ENCODE measurements around the gene KCP.
A peak's percentile ranks its signal among the peaks of the same experiment; 100 is the strongest.

Gene KCP

DNA sequence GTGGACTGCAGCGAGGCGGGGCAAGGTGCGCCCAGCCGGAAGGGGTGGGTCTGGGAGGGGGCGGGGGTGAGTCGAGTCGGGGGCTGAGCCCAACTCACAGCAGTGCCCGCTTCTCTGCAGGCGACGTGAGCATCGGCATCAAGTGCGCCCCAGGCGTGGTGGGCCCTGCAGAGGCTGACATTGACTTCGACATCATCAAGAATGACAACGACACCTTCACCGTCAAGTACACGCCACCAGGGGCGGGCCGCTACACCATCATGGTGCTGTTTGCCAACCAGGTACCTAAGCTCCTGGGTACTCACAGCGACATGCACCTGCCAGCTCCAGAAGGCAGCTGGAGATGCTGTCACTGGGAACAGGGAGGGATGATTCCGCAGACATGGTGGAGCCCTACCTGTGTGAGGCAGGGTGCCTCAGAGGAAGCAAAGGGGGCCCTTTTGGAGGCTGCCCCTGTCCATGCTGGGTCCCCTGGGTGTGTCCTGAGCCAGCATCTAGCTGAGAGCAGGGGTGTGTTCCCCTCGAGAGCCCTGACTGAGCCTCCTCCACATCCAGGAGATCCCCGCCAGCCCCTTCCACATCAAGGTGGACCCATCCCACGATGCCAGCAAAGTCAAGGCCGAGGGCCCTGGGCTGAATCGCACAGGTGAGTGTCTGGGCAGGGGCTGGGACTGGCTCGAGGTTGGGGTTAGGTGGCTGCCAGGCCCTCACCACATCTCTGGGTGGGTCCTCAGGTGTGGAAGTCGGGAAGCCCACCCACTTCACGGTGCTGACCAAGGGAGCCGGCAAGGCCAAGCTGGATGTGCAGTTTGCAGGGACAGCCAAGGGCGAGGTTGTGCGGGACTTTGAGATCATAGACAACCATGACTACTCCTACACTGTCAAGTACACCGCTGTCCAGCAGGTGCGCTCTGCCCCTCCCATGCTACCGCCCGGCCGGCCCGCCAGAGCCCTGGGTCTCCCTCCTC, 67.6 kb downstream of the KCP start:
- DNase-seq (ENCODE audit: low read depth in 2 of 3, low spot score in 2 of 3), result no peak

DNA sequence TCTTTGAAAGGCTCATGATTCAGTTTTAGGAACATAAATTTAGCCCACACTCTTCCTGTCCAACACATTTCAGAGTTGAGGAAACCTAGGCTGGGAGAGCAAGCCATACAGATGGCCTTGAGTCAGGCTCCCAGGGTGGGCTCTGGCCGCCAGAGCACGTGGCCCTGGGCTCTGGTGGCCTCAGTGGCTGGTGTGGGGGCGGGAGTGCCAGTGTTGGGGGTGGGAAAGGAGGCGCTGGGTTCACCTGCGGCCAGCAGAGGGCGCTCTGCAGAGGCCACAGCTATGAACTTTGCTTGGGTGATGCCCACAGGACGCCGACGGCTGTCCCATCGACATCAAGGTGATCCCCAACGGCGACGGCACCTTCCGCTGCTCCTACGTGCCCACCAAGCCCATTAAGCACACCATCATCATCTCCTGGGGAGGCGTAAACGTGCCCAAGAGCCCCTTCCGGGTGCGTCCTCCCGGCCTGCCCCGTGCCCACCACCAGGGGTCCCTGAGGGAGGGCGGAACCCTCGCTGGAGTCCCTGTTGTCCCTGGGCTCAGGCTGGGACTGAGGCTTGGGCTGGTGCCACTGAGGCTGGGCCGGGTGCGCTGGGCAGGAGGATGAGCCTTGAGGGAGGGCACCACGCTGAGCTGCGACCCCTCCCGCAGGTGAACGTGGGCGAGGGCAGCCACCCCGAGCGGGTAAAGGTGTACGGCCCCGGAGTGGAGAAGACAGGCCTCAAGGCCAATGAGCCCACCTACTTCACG, 68.4 kb downstream of the KCP start:
- peak in 1 of 3 experiments; percentile 53 for DNase-seq (ENCODE audit: low read depth in 2 of 3, low spot score in 2 of 3)

DNA sequence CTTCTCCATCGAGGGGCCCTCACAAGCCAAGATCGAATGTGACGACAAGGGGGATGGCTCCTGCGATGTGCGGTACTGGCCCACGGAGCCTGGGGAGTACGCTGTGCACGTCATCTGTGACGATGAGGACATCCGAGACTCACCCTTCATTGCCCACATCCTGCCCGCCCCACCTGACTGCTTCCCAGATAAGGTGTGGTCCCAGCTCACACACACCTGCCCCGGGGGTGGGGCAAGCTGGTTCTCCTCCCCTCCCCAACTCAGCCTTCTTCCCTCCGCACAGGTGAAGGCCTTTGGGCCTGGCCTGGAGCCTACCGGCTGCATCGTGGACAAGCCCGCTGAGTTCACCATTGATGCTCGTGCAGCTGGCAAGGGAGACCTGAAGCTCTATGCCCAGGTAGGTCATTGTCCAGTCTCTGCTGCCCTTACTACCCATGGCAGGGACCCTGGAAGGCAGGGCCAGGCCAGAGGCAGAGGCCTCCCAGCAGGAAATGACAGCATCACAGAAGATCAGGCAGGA, 69.3 kb downstream of the KCP start:
- no peak for DNase-seq (ENCODE audit: low read depth in 2 of 3, low spot score in 2 of 3)

DNA sequence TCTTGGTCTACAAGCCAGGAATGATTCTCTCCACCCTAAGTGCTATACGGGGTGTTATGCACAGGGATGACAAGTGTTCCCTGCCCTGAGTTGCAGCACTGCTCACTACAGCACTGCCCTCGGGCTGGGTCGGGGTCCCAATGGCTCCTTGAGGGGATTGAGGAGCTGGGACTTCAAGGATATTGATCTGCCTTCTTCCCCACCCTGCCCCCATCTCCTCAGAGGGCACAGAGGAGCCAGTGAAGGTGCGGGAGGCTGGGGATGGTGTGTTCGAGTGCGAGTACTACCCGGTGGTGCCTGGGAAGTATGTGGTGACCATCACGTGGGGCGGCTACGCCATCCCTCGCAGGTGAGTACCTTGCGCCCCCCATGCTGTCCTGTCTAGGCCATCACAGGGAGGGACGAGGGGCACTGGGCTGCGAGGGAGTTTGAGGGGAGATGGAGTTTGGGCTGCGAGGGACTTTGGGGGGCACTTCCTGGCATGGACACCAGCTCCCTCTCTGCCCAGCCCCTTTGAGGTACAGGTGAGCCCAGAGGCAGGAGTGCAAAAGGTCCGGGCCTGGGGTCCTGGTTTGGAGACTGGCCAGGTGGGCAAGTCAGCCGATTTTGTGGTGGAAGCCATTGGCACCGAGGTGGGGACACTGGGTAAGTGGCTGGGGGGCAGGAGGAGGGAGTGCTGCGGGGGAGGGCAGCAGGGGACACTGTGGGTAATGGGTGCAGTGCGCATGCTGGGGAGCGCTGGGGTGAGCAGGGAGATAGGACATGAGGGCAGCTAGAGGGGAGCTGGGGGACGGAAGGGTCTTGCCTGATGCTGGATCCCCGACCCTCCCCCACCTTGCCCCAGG, 70.0 kb downstream of the KCP start:
- DNase-seq (ENCODE audit: low read depth in 2 of 3, low spot score in 2 of 3), result no peak

DNA sequence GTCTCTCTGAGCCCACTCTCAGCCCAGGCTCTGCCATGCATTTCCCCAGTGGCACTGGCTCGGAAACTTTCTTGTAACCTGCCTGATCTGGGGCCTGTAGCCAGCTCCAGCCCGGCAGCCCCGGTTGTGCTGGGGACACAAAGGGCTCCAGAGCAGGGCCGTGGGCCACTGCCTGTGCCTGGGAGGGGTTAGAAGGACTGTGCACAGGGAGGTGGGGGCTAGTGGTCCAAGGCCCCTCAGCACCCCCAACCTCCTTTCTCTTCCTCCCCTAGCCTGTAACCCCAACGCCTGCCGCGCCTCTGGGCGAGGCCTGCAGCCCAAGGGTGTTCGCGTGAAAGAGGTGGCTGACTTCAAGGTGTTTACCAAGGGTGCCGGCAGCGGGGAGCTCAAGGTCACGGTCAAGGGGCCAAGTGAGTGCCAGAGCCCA, 70.7 kb downstream of the KCP start:
- no peak for DNase-seq (ENCODE audit: low read depth in 2 of 3, low spot score in 2 of 3)

DNA sequence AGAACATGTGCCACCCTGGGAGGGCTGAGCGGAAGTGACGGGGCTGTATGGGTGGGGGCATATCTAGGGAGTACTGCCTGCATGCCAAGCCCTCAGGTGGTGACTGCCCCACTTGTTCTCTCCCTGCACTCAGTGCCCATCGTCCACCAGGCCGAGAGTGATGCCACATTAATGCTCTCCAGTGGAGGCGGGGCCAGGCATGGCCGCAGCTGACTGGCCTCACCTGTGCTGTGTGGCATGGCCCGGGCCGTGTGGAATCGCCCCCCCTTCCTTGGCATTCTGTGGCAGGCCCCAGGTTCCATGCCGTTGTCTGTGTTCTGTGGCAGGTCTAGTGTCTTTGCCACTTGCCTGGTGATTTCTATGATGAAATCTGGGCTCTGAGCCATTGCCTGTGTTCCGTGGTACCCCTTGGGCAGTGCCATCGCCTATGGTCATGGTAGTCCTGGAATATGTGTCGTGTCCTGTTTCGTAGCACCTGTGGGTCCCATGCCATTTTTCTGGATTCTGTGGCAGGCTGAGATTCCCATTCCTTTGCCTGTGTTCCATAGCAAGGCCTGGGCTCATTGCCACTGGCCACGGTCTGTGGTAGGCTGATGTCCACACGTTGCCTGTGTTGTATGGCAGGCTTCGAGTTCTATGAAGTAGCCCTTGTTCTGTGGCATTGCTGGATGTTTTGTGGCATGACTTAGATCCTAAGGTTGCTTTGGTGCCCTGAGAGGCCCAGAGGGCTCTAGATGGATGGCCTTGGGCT, 71.4 kb downstream of the KCP start:
- no peak for DNase-seq (ENCODE audit: low read depth in 2 of 3, low spot score in 2 of 3)

DNA sequence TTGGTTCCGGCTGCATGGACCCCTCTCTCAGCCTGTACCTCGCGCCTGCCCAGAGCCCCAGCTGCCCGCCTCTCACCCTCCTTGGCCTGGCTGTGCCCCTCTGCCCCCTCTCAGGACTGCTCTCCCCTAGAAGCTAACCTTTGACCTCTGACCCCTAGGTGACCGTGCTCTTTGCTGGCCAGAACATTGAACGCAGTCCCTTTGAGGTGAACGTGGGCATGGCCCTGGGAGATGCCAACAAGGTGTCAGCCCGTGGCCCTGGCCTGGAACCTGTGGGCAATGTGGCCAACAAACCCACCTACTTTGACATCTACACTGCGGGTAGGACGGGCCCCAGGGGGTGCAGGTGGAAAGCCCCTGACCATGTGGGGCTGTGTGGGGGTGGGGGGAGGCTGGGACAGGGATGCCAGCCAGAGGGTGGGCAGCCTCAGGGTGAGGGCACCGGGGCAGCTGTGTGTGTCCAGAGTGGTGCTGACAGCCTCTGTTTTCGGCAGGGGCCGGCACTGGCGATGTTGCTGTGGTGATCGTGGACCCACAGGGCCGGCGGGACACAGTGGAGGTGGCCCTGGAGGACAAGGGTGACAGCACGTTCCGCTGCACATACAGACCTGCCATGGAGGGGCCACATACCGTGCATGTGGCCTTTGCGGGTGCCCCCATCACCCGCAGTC, 72.3 kb downstream of the KCP start:
- DNase-seq (ENCODE audit: low read depth in 2 of 3, low spot score in 2 of 3), result no peak

DNA sequence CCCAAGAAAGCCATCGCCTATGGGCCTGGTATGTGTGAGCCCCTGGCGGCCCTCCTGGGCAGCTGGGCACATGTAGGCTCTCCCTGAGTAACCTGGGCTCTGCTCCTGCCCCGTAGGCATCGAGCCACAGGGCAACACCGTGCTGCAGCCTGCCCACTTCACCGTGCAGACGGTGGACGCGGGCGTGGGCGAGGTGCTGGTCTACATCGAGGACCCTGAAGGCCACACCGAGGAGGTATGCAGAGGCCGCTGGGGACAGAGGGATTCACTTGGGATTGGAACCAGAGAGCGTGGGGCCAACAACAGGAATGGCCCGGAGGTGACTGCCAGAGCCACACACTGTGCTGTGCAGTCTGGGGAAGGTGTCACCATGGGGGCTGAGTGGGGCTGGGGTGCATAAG, 73.0 kb downstream of the KCP start:
- DNase-seq (ENCODE audit: low read depth in 2 of 3, low spot score in 2 of 3), result no peak

DNA sequence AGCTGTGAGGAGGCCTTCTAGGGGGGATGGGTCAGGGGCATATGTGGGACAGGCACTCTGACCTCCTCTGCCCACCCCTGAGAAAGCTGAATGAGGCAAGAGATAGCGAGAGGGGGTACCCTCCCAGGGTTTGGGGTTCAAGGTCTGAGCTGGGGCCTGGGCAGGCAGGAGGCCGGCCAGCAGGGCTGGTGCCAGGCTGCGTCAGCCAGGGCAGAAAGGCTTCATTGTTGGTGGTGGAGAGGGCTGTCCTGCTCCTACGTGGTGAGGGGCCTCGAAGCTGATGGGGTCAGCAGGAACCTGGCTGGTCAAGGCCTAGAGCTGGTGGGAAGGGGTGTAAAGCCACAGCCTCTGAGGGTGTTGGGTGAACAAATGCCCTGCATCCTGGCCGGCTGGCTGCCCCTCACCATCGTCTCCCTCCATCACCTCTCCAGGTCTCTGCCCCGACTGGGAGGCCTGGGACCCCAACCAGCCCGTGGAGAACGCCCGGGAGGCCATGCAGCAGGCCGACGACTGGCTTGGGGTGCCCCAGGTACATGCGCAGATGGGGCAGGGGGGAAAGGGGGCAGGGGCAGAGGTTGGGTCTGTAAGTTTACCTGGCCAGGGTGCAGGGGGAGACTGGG, 73.7 kb downstream of the KCP start:
- no peak for DNase-seq (ENCODE audit: low read depth in 2 of 3, low spot score in 2 of 3)

DNA sequence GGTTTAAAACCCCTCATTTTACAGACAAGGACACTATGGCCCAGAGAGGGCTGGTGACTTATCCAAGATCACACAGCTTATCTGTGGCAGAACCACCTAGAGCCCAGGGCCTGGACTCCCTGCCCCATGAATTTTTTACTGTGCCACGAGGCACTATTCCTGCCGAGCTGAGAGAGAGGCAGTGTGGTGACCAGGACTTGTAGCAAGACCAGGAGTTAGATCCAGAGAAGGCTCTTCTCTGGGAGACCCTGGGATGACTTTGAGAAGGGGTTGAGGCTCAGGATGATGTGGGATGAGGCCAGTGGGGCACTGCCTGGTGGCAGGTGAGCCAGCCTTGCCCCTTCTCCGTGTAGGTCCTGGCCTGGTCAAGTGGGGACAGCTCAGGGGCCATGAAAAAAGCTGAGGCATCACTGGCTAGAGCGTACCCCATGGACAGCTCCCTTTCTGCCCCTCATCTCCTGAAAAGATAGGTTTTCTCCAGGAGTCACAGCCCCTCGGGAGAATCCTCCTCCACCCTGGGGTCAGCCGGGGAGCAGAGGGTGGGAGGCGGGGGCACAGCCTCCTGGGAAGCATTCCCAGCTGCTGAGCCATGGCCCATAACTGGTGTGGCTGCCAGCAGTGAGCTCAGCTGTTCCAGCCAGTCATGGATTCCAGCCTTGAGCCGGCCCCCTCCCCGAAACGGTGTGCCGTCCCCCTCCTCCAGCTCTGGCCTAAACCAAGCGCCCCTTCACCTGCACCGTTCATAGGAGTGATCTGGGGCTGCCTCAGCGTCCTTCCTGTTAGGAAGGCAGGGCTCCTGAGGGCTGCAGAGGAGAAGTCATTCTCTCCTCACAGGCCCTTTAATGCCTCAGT, 74.5 kb downstream of the KCP start:
- no peak for DNase-seq (ENCODE audit: low read depth in 2 of 3, low spot score in 2 of 3)

DNA sequence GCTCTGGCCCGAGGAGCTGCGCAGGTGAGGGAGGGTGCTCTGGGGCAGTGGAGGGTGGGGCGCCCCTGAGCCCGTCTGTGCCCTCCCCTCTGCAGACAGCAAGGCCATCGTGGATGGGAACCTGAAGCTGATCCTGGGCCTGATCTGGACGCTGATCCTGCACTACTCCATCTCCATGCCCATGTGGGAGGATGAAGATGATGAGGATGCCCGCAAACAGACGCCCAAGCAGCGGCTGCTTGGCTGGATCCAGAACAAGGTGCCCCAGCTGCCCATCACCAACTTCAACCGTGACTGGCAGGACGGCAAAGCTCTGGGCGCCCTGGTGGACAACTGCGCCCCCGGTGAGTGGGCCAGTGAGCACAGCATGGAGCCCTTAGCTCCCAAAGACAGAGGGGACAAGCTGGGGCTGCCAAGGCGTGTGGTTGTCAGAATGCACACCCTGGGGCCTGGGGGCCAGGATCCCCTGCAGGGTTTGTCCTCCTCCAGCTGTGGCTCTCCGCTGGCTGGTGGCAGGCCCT, 75.2 kb downstream of the KCP start:
- DNase-seq (ENCODE audit: low read depth in 2 of 3, low spot score in 2 of 3), result no peak

DNA sequence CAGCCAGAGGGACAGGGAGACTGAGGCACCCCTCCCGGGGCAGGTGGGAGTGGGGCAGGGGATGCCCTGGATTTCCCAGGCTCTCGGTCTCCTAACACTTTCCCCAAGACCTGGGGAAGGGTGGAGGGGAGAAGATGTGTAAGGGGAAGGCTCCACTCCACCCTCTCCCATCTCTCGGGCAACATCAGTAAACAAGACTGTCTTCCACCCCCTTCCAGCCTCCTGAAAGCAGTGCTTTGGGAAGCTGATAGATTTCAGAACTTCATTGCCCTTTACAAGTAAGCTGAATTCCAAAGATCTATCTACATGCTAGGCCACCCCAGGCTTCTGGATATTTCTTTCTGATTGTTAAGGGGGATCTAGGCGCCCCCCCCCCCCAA, 76.6 kb downstream of the KCP start:
- no peak for DNase-seq (ENCODE audit: low read depth in 2 of 3, low spot score in 2 of 3)

DNA sequence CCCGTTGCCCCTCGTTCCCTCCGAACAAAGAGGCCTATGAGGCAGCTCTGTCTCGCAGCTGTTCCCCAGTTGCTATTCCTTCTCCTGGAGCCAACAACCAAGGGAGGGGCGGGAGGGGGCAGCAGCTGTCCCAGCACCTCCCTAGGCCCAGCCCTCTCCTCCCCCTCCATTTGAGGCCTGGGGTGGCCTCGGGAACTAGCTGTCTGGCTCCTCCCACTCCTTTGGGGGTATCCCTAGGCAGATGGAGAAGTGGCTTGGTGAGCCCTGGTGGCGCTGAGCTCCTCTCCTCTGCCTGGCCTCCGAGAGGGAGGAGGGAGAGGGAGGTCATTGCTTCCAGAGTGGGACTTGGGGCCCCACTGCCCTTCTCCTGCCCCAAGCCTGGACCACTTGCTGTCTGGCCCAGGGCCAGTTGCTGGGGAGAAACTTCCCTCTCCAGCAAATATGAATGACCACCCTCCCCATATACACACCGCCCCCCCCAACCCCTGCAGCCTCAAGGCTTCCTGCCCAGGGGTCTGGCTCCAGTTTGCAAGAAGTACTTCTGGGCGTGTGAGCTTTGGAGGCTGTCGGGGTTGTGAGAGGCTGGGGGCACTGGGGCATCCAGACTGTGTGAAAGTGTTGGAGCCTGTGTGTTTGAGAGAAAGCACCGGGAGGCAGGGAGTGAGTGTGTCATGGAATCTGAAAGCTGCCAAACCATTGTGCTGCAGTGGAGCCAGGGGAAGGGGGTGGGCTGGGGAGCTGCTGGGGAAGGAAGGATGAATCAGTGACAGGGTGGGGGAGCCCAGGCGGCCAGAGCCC, 77.2 kb downstream of the KCP start:
- no peak for DNase-seq (ENCODE audit: low read depth in 2 of 3, low spot score in 2 of 3)

DNA sequence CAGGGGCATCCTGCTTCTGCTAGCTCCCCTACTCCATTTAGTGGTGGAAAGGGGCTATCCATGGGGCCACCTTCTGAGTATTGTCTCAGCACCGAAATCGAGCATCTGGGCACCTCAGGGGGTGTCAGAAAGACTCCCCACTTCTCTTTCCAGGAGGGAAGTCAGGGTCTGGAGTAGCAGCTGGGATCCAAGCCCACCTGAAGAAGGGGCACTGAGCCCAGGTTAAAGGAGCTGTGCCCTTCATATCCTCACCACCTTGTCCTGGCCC, 77.7 kb downstream of the KCP start:
- no peak for DNase-seq (ENCODE audit: low read depth in 2 of 3, low spot score in 2 of 3)

DNA sequence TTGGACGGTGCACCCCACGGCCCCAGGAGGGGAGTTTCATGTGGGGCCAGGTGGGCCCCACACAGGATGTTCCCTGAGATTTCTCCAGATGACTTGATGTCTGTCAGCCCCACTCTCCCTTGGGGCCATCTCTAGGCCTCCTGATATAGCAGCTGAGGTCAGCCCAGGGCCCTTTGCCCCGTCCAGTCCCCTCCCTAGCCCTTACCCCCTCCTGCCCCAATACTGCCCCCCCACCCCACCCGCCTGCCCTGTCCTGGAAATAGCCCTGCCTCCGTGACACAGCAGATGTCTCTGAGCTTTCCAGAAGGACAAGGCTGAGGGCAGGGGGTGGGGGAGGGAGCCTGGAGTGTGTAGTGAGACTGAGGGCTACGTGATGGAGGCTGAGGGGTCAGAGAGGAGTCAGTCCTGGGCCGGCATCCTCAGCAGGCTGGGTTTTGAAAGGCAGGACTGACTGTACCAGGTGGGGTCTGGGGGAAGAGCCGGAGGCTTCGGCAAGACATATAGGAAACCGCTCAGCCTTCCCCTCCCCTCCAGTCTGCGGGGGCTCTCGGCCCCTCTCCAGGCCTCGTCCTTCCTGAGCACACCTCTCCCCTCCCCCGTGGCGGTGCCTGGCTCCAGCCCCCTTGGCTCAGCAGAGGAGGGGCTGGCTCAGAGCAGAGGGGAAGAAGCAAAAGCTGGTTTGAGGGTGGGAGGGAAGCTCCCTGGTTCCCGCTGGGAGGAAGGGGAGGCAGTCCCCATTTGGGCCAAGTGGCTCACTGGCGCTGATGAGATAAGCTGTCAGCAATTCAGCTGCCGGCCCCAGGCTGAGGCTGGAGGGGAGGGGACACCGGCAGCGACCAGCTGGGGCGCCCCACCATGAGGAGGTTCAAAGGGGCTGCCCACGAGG, 78.3 kb downstream of the KCP start:
- no peak for DNase-seq (ENCODE audit: low read depth in 2 of 3, low spot score in 2 of 3)

DNA sequence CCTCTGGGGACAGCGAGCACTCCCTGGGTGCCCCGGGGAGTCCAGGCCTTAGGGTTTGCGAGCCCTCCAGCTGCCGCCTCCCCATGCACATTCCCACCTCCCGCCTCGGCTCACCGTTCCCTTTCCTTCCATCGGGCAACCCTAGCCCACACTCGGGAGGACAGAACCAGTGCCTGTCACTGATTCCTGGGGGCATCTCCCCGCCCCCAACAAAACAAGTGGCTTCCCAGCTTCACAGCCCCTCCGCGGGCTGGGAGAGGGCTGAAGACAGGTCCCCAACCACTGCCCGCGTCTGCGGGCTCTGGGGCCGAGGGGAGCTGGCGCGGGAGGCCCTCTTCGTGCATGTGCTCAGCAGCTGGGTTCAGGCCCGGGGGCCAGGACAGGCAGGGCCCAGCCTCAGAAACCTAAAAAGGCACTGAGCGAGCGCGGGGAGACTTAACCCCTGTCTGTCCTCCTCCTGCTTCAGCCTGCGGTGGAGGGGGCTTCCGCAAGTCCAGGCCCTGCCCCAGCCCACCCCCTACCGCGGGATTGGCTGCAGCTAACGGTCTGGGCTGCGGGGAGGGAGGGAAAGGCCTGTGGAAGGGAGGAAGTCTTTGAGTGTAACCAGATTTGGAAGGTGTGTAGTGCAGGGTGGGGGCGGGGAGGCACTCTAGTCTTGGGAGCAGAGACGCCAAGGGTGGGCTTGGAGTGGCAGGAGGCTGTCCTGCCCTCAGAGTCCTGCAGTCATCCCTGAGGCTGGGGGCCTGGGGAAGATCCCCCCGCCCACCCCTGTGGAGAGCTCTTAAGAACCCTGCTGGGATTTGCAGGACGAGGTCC, 79.1 kb downstream of the KCP start:
- no peak for DNase-seq (ENCODE audit: low read depth in 2 of 3, low spot score in 2 of 3)

Data from activated CD8-positive, alpha-beta memory T cell treated with anti-CD3 and anti-CD28 coated beads for 48 hours (primary cell).